ENCODE results near the gene CLEC2D.
"Not testable (repeated sequence)": the region's sequence is repeated elsewhere in the genome, so short reads cannot be mapped to it uniquely, and the experiment has no call there.

CLEC2D gene

GRCh38 chr12:9661720-9662119 lies 7.8 kb upstream of the CLEC2D start:
- no peak for DNase-seq (ENCODE audit: low read depth)
- no peak for TF ChIP-seq CTCF (conservative IDR thresholded peaks at IDR 0.05; ENCODE audit: low read depth, low read length)
- no peak overlapping the region for H3K4me3 ChIP-seq (ENCODE audit: low read length)

GRCh38 chr12:9662488-9662887 lies 7.0 kb upstream of the CLEC2D start:
- no peak overlapping the region for H3K4me3 ChIP-seq (ENCODE audit: low read length)
- no peak for TF ChIP-seq CTCF (conservative IDR thresholded peaks at IDR 0.05; ENCODE audit: low read depth, low read length)
- DNase-seq (ENCODE audit: low read depth): no peak

- no peak for DNase-seq (ENCODE audit: low read depth)
- TF ChIP-seq CTCF (conservative IDR thresholded peaks at IDR 0.05; ENCODE audit: low read depth, low read length): no peak
- H3K4me3 ChIP-seq (ENCODE audit: low read length): no peak overlapping the region
These were observed 1.9 kb upstream of the CLEC2D start for GRCh38 chr12:9667403-9668160.

- no peak overlapping the region for H3K4me3 ChIP-seq (ENCODE audit: low read length)
- no peak for TF ChIP-seq CTCF (conservative IDR thresholded peaks at IDR 0.05; ENCODE audit: low read depth, low read length)
- no peak for DNase-seq (ENCODE audit: low read depth)
These were observed 1.1 kb upstream of the CLEC2D start for GRCh38 chr12:9668161-9669018.

- no peak for DNase-seq (ENCODE audit: low read depth)
- H3K4me3 ChIP-seq (ENCODE audit: low read length): no peak overlapping the region
- TF ChIP-seq CTCF (conservative IDR thresholded peaks at IDR 0.05; ENCODE audit: low read depth, low read length): no peak
These were observed 540 bp upstream of the CLEC2D start for GRCh38 chr12:9669019-9669326.

- not testable (repeated sequence) for DNase-seq (ENCODE audit: low read depth); H3K4me3 ChIP-seq (ENCODE audit: low read length)
These were observed 2.8 kb downstream of the CLEC2D start for GRCh38 chr12:9672340-9672739.

- TF ChIP-seq CTCF (conservative IDR thresholded peaks at IDR 0.05; ENCODE audit: low read depth, low read length): no peak
- H3K4me3 ChIP-seq (ENCODE audit: low read length): no peak overlapping the region
- peak; percentile 66 for DNase-seq (ENCODE audit: low read depth)
These were observed 4.1 kb downstream of the CLEC2D start for GRCh38 chr12:9673404-9674225.

All from retinal pigment epithelial cell (primary cell).